ENCODE measurements around the gene CCSER1. TPM values are rescaled to one million over a fixed set of nuclear protein-coding genes. Genes with fewer than 3 reads are reported as not detected.

Gene CCSER1
- total and polyA plus RNA-seq, 2 donors (not counting 1 experiment from before 2014, with no cell fraction given): 10.7 to 39.5 TPM

GRCh38 chr4:90584051-90584450, 456.9 kb downstream of the CCSER1 start:
- H3K4me3 Mint-ChIP-seq: no peak overlapping the region
- CTCF ChIA-PET: no interaction called here
- no peaks in the 10 kb centered on the region for H3K9me3 ChIP-seq (ENCODE audit: control extremely low read depth in 1 of 3, control insufficient read depth in 2 of 3, insufficient read depth in 1 of 3, low read length in 2 of 3)
- DNase-seq (no peak), ATAC-seq (ENCODE audit: low read depth) (no peak)
- no peak overlapping the region for H3K4me3 ChIP-seq (ENCODE audit: control extremely low read depth in 1 of 5, extremely low read depth in 1 of 5, insufficient read depth in 1 of 5, low read depth in 2 of 5, low read length in 4 of 5)
- TF ChIP-seq EZH2 (IDR thresholded peaks at IDR 0.05; ENCODE audit: borderline replicate concordance, insufficient read depth, low read depth, low read length, poor library complexity, severe bottlenecking) (no peak), CTCF (IDR thresholded peaks at IDR 0.05) (no peak)
- no peak overlapping the region for H3K9ac ChIP-seq (ENCODE audit: low read length)
- no peaks in the 10 kb centered on the region for H3K4me1 ChIP-seq (ENCODE audit: control insufficient read depth in 2 of 2, insufficient read depth in 2 of 2, low read length in 2 of 2)
- H2AFZ ChIP-seq (ENCODE audit: insufficient read depth, low read depth, low read length, poor library complexity, severe bottlenecking): no peak overlapping the region
- H3K36me3 ChIP-seq (replicated peaks in 1 of 2; ENCODE audit: control extremely low read depth in 1 of 2, control insufficient read depth in 1 of 2, extremely low read depth in 1 of 2, insufficient read depth in 2 of 2, low read length in 1 of 2): no peaks in the 10 kb centered on the region
- H3K27ac ChIP-seq (ENCODE audit: low read length in 2 of 2): no peak overlapping the region
- H3K27me3 ChIP-seq (replicated peaks in 1 of 4; ENCODE audit: control extremely low read depth in 1 of 4, control insufficient read depth in 3 of 4, insufficient read depth in 4 of 4, low read length in 3 of 4): no peaks in the 10 kb centered on the region
- H3K4me2 ChIP-seq (replicated peaks; ENCODE audit: low read depth, low read length, poor library complexity, severe bottlenecking): no peak overlapping the region
- POLR2A ChIA-PET: no interaction called here
- intact Hi-C loops (cut with micrococcal nuclease): no loop called here
- no peaks in the 10 kb centered on the region for H4K20me1 ChIP-seq (ENCODE audit: control insufficient read depth, insufficient read depth, low read length, poor library complexity, severe bottlenecking)
- no peaks in the 10 kb centered on the region for H3K27me3 Mint-ChIP-seq
- no peak overlapping the region for H3K27ac Mint-ChIP-seq
- 47% methylated on average over 2 of the region's 2 CpGs for WGBS (ENCODE audit: insufficient coverage)
- no peaks in the 10 kb centered on the region for H3K79me2 ChIP-seq (ENCODE audit: control insufficient read depth, insufficient read depth, low read length)
- H3K4me1 Mint-ChIP-seq: peaks cover 1% of the 10 kb centered on the region
- peaks cover 4% of the 10 kb centered on the region for H3K9me3 Mint-ChIP-seq (ENCODE audit: insufficient read depth)

GRCh38 chr4:90585961-90586360, 458.8 kb downstream of the CCSER1 start:
- H3K9me3 Mint-ChIP-seq (ENCODE audit: insufficient read depth): peaks cover 4% of the 10 kb centered on the region
- H3K4me1 Mint-ChIP-seq: peaks cover 1% of the 10 kb centered on the region
- 81% methylated on average over 3 of the region's 8 CpGs for WGBS (ENCODE audit: insufficient coverage)

More at GRCh38 chr4:90585961-90586360, 458.8 kb downstream of the CCSER1 start:
- TF ChIP-seq EZH2 (IDR thresholded peaks at IDR 0.05; ENCODE audit: borderline replicate concordance, insufficient read depth, low read depth, low read length, poor library complexity, severe bottlenecking): no peak
- no peak for TF ChIP-seq CTCF (IDR thresholded peaks at IDR 0.05)
- Histone ChIP-seq H3K27ac (ENCODE audit: low read length in 2 of 2) (no peak overlapping the region), H3K4me1 (ENCODE audit: control insufficient read depth in 2 of 2, insufficient read depth in 2 of 2, low read length in 2 of 2) (no peaks in the 10 kb centered on the region), H2AFZ (ENCODE audit: insufficient read depth, low read depth, low read length, poor library complexity, severe bottlenecking) (no peak overlapping the region), H4K20me1 (ENCODE audit: control insufficient read depth, insufficient read depth, low read length, poor library complexity, severe bottlenecking) (no peaks in the 10 kb centered on the region), H3K9ac (ENCODE audit: low read length) (no peak overlapping the region), H3K4me3 (ENCODE audit: control extremely low read depth in 1 of 5, extremely low read depth in 1 of 5, insufficient read depth in 1 of 5, low read depth in 2 of 5, low read length in 4 of 5) (no peak overlapping the region), H3K36me3 (replicated peaks in 1 of 2; ENCODE audit: control extremely low read depth in 1 of 2, control insufficient read depth in 1 of 2, extremely low read depth in 1 of 2, insufficient read depth in 2 of 2, low read length in 1 of 2) (no peaks in the 10 kb centered on the region), H3K27me3 (replicated peaks in 1 of 4; ENCODE audit: control extremely low read depth in 1 of 4, control insufficient read depth in 3 of 4, insufficient read depth in 4 of 4, low read length in 3 of 4) (no peaks in the 10 kb centered on the region), H3K9me3 (ENCODE audit: control extremely low read depth in 1 of 3, control insufficient read depth in 2 of 3, insufficient read depth in 1 of 3, low read length in 2 of 3) (peaks cover 0 to 6% (median 0%) of the 10 kb centered on the region in 3 donors), H3K4me2 (replicated peaks; ENCODE audit: low read depth, low read length, poor library complexity, severe bottlenecking) (no peak overlapping the region), H3K79me2 (ENCODE audit: control insufficient read depth, insufficient read depth, low read length) (no peaks in the 10 kb centered on the region)
- Mint-ChIP-seq H3K27me3 (no peaks in the 10 kb centered on the region), H3K4me3 (no peak overlapping the region), H3K27ac (no peak overlapping the region)
- CTCF ChIA-PET: no interaction called here
- DNase-seq (no peak), ATAC-seq (ENCODE audit: low read depth) (no peak)
- intact Hi-C loops (cut with micrococcal nuclease): no loop called here
- POLR2A ChIA-PET: no interaction called here

Measured in B cell (primary cell).